Caco-2 (cell line): ENCODE measurements around the gene MNAT1. TPM values are rescaled to one million over a fixed set of nuclear protein-coding genes. Genes with fewer than 3 reads are reported as not detected.

Experiments used
- BruUV-seq: library from RNA; stranded (reverse); fragments of 400-500 nt; replicated peaks from 2 replicates; lab custom pipeline; 2021; lab: Mats Ljungman, UMichigan
- CTCF ChIA-PET: fragments of 300-600 bp; sonication (Branson Sonifier 250); formaldehyde crosslinking; loops from one replicate; lab custom pipeline; 2022; ENCODE audit warnings: antibody characterized with exemption; lab: Charles Lee
- POLR2A ChIA-PET: fragments of 300-600 bp; sonication (Branson Sonifier 250); formaldehyde crosslinking; loops from one replicate; lab custom pipeline; 2022; ENCODE audit warnings: antibody characterized with exemption; lab: Charles Lee
- DNase-seq, 2 experiments: peaks; one replicate each; pipeline versions ENCODE4 v3.0.0 to v3.0.0-alpha.2; 2020 to 2022
- H3K27me3 ChIP-seq: replicated peaks from 2 replicates; pipeline ENCODE4 v1.6.0; 2011; ENCODE audit warnings: low read length; ENCODE audit not compliant: control insufficient read depth, insufficient read depth
- H3K36me3 ChIP-seq: 2 replicates; pipeline ENCODE4 v1.5.1; 2011; ENCODE audit warnings: low read length; ENCODE audit not compliant: control insufficient read depth, insufficient read depth
- H3K4me1 ChIP-seq: fragments of 250-450 bp; sonication (Bioruptor Pico); 2 replicates; pipeline ENCODE4 v1.5.1; 2020; ENCODE audit warnings: mild to moderate bottlenecking
- H3K4me3 ChIP-seq: 2 replicates; pipeline ENCODE4 v1.5.1; 2011; ENCODE audit warnings: low read depth, mild to moderate bottlenecking, control low read depth, low read length
- H3K9me3 ChIP-seq: fragments of 250-450 bp; sonication (Bioruptor Pico); 2 replicates; pipeline ENCODE4 v1.5.1; 2020; ENCODE audit warnings: mild to moderate bottlenecking, moderate library complexity
- H3K27ac Mint-ChIP-seq: one replicate; pipeline ENCODE4 v1.8.0; 2022; ENCODE audit warnings: mixed read lengths; ENCODE audit not compliant: unreplicated experiment
- H3K27me3 Mint-ChIP-seq: one replicate; pipeline ENCODE4 v1.8.0; 2022; ENCODE audit warnings: mixed read lengths; ENCODE audit not compliant: insufficient read depth, unreplicated experiment
- H3K36me3 Mint-ChIP-seq: one replicate; pipeline ENCODE4 v1.8.0; 2022; ENCODE audit warnings: mild to moderate bottlenecking, mixed read lengths; ENCODE audit not compliant: insufficient read depth, unreplicated experiment
- H3K4me1 Mint-ChIP-seq: one replicate; pipeline ENCODE4 v1.8.0; 2022; ENCODE audit warnings: low read depth, mixed read lengths; ENCODE audit not compliant: unreplicated experiment
- H3K4me3 Mint-ChIP-seq: one replicate; pipeline ENCODE4 v1.8.0; 2022; ENCODE audit warnings: mild to moderate bottlenecking, moderate library complexity, mixed read lengths; ENCODE audit not compliant: unreplicated experiment
- H3K9me3 Mint-ChIP-seq: one replicate; pipeline ENCODE4 v1.8.0; 2022; ENCODE audit warnings: mixed read lengths; ENCODE audit not compliant: unreplicated experiment
- intact Hi-C: fragments of 100-400 bp; cut with micrococcal nuclease; formaldehyde crosslinking; loops from one replicate; pipeline ENCODE4 v1.10.0; 2022; ENCODE audit not compliant: unreplicated experiment
- total RNA-seq: library from RNA; stranded (reverse); gene quantifications from 2 replicates; pipeline ENCODE4 v1.2.3, GENCODE V29; 2022
- TF ChIP-seq, protein P1 (sequence below), 2 experiments: fragments of 200-600 bp in 1 of 2; IDR thresholded peaks; 1 replicate in 1 of 2; 2 replicates in 1 of 2; pipeline versions ENCODE4 v1.5.1 to v1.8.0; 2011 to 2022; ENCODE audit warnings: antibody characterized with exemption in 1 of 2, control low read depth in 1 of 2, inconsistent platforms in 1 of 2, low read depth in 1 of 2, low read length in 1 of 2, mild to moderate bottlenecking in 1 of 2, moderate library complexity in 1 of 2; ENCODE audit not compliant: insufficient read depth in 1 of 2, severe bottlenecking in 1 of 2, unreplicated experiment in 1 of 2

Gene MNAT1
- total RNA-seq, 1 experiment from 2014 or later = 36.4 TPM

- Mint-ChIP-seq H3K4me1 (no peaks in the 10 kb centered on the region), H3K27me3 (no peaks in the 10 kb centered on the region), H3K27ac (no peak overlapping the region), H3K4me3 (no peak overlapping the region), H3K36me3 (no peaks in the 10 kb centered on the region), H3K9me3 (no peaks in the 10 kb centered on the region)
- Histone ChIP-seq H3K4me1 (no peaks in the 10 kb centered on the region), H3K4me3 (no peak overlapping the region), H3K9me3 (no peaks in the 10 kb centered on the region), H3K27me3 (no peaks in the 10 kb centered on the region), H3K36me3 (peaks cover 1% of the 10 kb centered on the region; the same call in 1 of the 2 replicates)
- BruUV-seq = no TSS peak
- TF ChIP-seq, protein P1, sequence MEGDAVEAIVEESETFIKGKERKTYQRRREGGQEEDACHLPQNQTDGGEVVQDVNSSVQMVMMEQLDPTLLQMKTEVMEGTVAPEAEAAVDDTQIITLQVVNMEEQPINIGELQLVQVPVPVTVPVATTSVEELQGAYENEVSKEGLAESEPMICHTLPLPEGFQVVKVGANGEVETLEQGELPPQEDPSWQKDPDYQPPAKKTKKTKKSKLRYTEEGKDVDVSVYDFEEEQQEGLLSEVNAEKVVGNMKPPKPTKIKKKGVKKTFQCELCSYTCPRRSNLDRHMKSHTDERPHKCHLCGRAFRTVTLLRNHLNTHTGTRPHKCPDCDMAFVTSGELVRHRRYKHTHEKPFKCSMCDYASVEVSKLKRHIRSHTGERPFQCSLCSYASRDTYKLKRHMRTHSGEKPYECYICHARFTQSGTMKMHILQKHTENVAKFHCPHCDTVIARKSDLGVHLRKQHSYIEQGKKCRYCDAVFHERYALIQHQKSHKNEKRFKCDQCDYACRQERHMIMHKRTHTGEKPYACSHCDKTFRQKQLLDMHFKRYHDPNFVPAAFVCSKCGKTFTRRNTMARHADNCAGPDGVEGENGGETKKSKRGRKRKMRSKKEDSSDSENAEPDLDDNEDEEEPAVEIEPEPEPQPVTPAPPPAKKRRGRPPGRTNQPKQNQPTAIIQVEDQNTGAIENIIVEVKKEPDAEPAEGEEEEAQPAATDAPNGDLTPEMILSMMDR (IDR thresholded peaks at IDR 0.05; ENCODE audit: insufficient read depth in 1 of 2, low read depth in 1 of 2, low read length in 1 of 2, severe bottlenecking in 1 of 2, unreplicated experiment in 1 of 2) = no peak
- ChIA-PET POLR2A (interaction anchor here (0.7 kb wide), 1 partner anchor 608 kb away, joined by 3 read pairs; no protein-coding TSS in a partner anchor), CTCF (no interaction called here)
- DNase-seq = no peak
- intact Hi-C loops = no loop called here
Observed at GRCh38 chr14:60989599-60989998, 255.0 kb downstream of the MNAT1 start.

- no TSS peak for BruUV-seq
- H3K4me3 ChIP-seq = no peak overlapping the region
- ChIA-PET CTCF (no interaction called here), POLR2A (no interaction called here)
- intact Hi-C loops = no loop called here
- H3K27me3 ChIP-seq = no peaks in the 10 kb centered on the region
- TF ChIP-seq, protein P1 (IDR thresholded peaks at IDR 0.05; ENCODE audit: insufficient read depth in 1 of 2, low read depth in 1 of 2, low read length in 1 of 2, severe bottlenecking in 1 of 2, unreplicated experiment in 1 of 2) = no peak
- no peak for DNase-seq
- no peak overlapping the region for H3K4me3 Mint-ChIP-seq
- no peaks in the 10 kb centered on the region for H3K27me3 Mint-ChIP-seq
- no peaks in the 10 kb centered on the region for H3K4me1 Mint-ChIP-seq
- no peaks in the 10 kb centered on the region for H3K36me3 Mint-ChIP-seq
- H3K27ac Mint-ChIP-seq = no peak overlapping the region
- no peaks in the 10 kb centered on the region for H3K4me1 ChIP-seq
- H3K9me3 Mint-ChIP-seq = no peaks in the 10 kb centered on the region
- H3K36me3 ChIP-seq = no peaks in the 10 kb centered on the region
- H3K9me3 ChIP-seq = no peaks in the 10 kb centered on the region
Observed at GRCh38 chr14:60998617-60999016, 264.1 kb downstream of the MNAT1 start.

DNA sequence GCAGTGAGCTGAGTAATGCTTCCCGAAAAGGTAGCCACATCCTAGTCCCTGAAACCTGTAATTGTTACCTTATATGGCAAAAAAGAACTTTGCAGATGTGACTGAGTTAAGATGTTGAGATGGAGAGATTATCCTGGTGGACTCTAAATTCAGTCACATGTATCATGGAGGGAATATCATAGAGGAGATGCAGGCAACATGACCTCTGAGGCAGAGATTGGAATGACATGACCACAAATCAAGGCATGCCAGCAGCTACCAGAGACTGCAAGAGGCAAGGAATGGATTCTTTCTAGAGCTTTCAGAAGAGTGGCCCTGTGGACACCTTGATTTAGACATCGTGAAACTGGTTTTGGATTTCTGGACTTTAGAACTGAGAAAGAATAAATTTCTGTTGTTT lies 265.0 kb downstream of the MNAT1 start:
- H3K4me3 ChIP-seq = no peak overlapping the region
- POLR2A ChIA-PET = no interaction called here

More for the DNA sequence above, 265.0 kb downstream of the MNAT1 start:
- no peaks in the 10 kb centered on the region for H3K4me1 ChIP-seq
- intact Hi-C loops = no loop called here
- no peaks in the 10 kb centered on the region for H3K9me3 Mint-ChIP-seq
- H3K27me3 Mint-ChIP-seq = no peaks in the 10 kb centered on the region
- H3K4me3 Mint-ChIP-seq = no peak overlapping the region
- DNase-seq = no peak
- BruUV-seq = no TSS peak
- H3K4me1 Mint-ChIP-seq = no peaks in the 10 kb centered on the region
- H3K36me3 ChIP-seq = no peaks in the 10 kb centered on the region
- no peaks in the 10 kb centered on the region for H3K27me3 ChIP-seq
- CTCF ChIA-PET = no interaction called here
- H3K9me3 ChIP-seq = no peaks in the 10 kb centered on the region
- no peak overlapping the region for H3K27ac Mint-ChIP-seq
- no peaks in the 10 kb centered on the region for H3K36me3 Mint-ChIP-seq
- TF ChIP-seq, protein P1 (IDR thresholded peaks at IDR 0.05; ENCODE audit: insufficient read depth in 1 of 2, low read depth in 1 of 2, low read length in 1 of 2, severe bottlenecking in 1 of 2, unreplicated experiment in 1 of 2) = no peak
